ENCODE data around the gene SLC41A3.
"Not testable (repeated sequence)": the region's sequence is repeated elsewhere in the genome, so short reads cannot be mapped to it uniquely, and the experiment has no call there.

Gene SLC41A3

GRCh38 chr3:126056681-126057500 is 27.0 kb downstream of the SLC41A3 start:
- in situ Hi-C loops (cut with MboI; ENCODE audit: low sequenced_read_pairs): no loop called here

GRCh38 chr3:126056088-126056487 is 27.8 kb downstream of the SLC41A3 start:
- in situ Hi-C loops (cut with MboI; ENCODE audit: low sequenced_read_pairs): no loop called here

- in situ Hi-C loops (cut with MboI; ENCODE audit: low sequenced_read_pairs): no loop called here
Measured at GRCh38 chr3:126054870-126055269, 29.1 kb downstream of the SLC41A3 start.

GRCh38 chr3:126053949-126054569 is 29.9 kb downstream of the SLC41A3 start:
- in situ Hi-C loops (cut with MboI; ENCODE audit: low sequenced_read_pairs): no loop called here

- in situ Hi-C loops (cut with MboI; ENCODE audit: low sequenced_read_pairs): no loop called here
Measured at GRCh38 chr3:126053513-126053912, 30.4 kb downstream of the SLC41A3 start.

- in situ Hi-C loops (cut with MboI; ENCODE audit: low sequenced_read_pairs): no loop called here
Measured at GRCh38 chr3:126052196-126053058, 31.5 kb downstream of the SLC41A3 start.

- in situ Hi-C loops (cut with MboI; ENCODE audit: low sequenced_read_pairs): no loop called here
Measured at GRCh38 chr3:126051741-126052140, 32.2 kb downstream of the SLC41A3 start.

GRCh38 chr3:126051234-126051633 is 32.7 kb downstream of the SLC41A3 start:
- in situ Hi-C loops (cut with MboI; ENCODE audit: low sequenced_read_pairs): no loop called here

- in situ Hi-C loops (cut with MboI; ENCODE audit: low sequenced_read_pairs): no loop called here
Measured at GRCh38 chr3:126050626-126051025, 33.3 kb downstream of the SLC41A3 start.

- in situ Hi-C loops (cut with MboI; ENCODE audit: low sequenced_read_pairs): no loop called here
Measured at GRCh38 chr3:126050050-126050392, 33.9 kb downstream of the SLC41A3 start.

- in situ Hi-C loops (cut with MboI; ENCODE audit: low sequenced_read_pairs): no loop called here
Measured at GRCh38 chr3:126049289-126050049, 34.5 kb downstream of the SLC41A3 start.

GRCh38 chr3:126040386-126040785 is 43.5 kb downstream of the SLC41A3 start:
- in situ Hi-C loops (cut with MboI; ENCODE audit: low sequenced_read_pairs): no loop called here

GRCh38 chr3:126039870-126040269 is 44.1 kb downstream of the SLC41A3 start:
- in situ Hi-C loops (cut with MboI; ENCODE audit: low sequenced_read_pairs): no loop called here

GRCh38 chr3:126038791-126039190 is 45.1 kb downstream of the SLC41A3 start:
- in situ Hi-C loops (cut with MboI; ENCODE audit: low sequenced_read_pairs): not testable (repeated sequence)

- in situ Hi-C loops (cut with MboI; ENCODE audit: low sequenced_read_pairs): no loop called here
Measured at GRCh38 chr3:126036056-126036549, 47.8 kb downstream of the SLC41A3 start.

- in situ Hi-C loops (cut with MboI; ENCODE audit: low sequenced_read_pairs): no loop called here
Measured at GRCh38 chr3:126035362-126036050, 48.4 kb downstream of the SLC41A3 start.

- in situ Hi-C loops (cut with MboI; ENCODE audit: low sequenced_read_pairs): no loop called here
Measured at GRCh38 chr3:126034481-126035361, 49.2 kb downstream of the SLC41A3 start.

GRCh38 chr3:126033765-126034164 is 50.2 kb downstream of the SLC41A3 start:
- in situ Hi-C loops (cut with MboI; ENCODE audit: low sequenced_read_pairs): no loop called here

Data from hTERT RPE-1 (cell line).